OCI-M2 (cell line): ENCODE measurements around the gene SLF2.
A peak's percentile ranks its signal among the peaks of the same experiment; 100 is the strongest.

Experiments
- DNase-seq: peaks from one replicate; lab custom pipeline; 2025; ENCODE audit not compliant: unreplicated experiment; lab: John Stamatoyannopoulos, UW

SLF2 gene

DNA sequence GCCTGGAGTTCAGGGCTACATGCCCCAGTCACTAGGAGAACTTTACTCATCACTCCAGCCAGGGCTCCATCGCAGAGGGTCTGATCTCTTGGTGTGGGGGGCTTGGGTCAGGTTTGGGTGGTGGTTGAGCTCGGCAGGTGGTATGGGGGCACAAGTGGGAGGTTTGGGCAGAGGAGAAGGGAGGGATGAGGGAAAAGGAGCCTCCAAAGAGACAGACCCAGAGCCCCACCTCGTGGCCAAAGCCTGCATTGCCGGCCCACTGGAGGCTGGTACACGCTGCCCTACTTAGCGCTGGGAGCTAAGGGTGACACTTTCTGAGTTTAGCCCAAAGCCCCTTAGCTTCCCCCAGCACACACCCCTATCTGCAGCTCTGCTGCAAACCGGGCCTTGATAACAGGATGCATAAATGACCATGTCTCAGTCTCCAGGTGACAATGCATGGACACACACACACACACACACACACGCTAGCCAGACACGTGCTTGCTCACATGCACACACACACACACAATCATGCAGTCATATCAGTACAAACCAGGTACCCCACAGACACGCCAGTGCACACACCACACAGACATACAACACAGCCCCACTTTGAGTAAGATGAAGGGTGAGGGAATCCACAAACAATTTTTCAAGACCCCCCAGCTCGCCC, 101.6 kb downstream of the SLF2 start:
- peak; percentile 68 for DNase-seq
